Activated CD8-positive, alpha-beta memory T cell treated with anti-CD3 and anti-CD28 coated beads for 1 hour (primary cell): Measurements from ENCODE around the gene ST8SIA2.

ENCODE experiments used
- DNase-seq, 2 donors: peaks; one replicate each; pipeline ENCODE4 v3.0.0-alpha.2; 2020; ENCODE audit warnings: low read depth in 1 of 2; ENCODE audit errors: extremely low read depth in 1 of 2

Gene ST8SIA2

GRCh38 chr15:92393071-92393979, at the start of gene ST8SIA2:
ST8SIA2 (plus strand) TSS chr15:92393881; CDS start chr15:92394065, 184 bp downstream.
- DNase-seq, result no peak

GRCh38 chr15:92343924-92344643, 49.6 kb upstream of the ST8SIA2 start:
- no peak for DNase-seq

GRCh38 chr15:92346063-92346462, 47.6 kb upstream of the ST8SIA2 start:
- no peak for DNase-seq

GRCh38 chr15:92355307-92355706, 38.4 kb upstream of the ST8SIA2 start:
- no peak for DNase-seq

GRCh38 chr15:92361321-92362000, 32.2 kb upstream of the ST8SIA2 start:
- no peak for DNase-seq

- DNase-seq, result no peak
These were observed 31.7 kb upstream of the ST8SIA2 start for GRCh38 chr15:92362001-92362350.

- DNase-seq, result no peak
These were observed 28.6 kb upstream of the ST8SIA2 start for GRCh38 chr15:92365084-92365483.

GRCh38 chr15:92365906-92366305, 27.8 kb upstream of the ST8SIA2 start:
- DNase-seq, result no peak

GRCh38 chr15:92366381-92366780, 27.3 kb upstream of the ST8SIA2 start:
- no peak for DNase-seq

- DNase-seq, result no peak
These were observed 18.6 kb upstream of the ST8SIA2 start for GRCh38 chr15:92375057-92375456.

GRCh38 chr15:92376109-92376508, 17.6 kb upstream of the ST8SIA2 start:
- no peak for DNase-seq

GRCh38 chr15:92377083-92377789, 16.4 kb upstream of the ST8SIA2 start:
- DNase-seq, result no peak

GRCh38 chr15:92383519-92384324, 10.0 kb upstream of the ST8SIA2 start:
- DNase-seq, result no peak

- no peak for DNase-seq
These were observed 9.3 kb upstream of the ST8SIA2 start for GRCh38 chr15:92384381-92384780.

- DNase-seq, result no peak
These were observed 8.6 kb upstream of the ST8SIA2 start for GRCh38 chr15:92385096-92385495.

- DNase-seq, result no peak
These were observed 2.0 kb upstream of the ST8SIA2 start for GRCh38 chr15:92391640-92392039.

GRCh38 chr15:92392462-92392861, 1.2 kb upstream of the ST8SIA2 start:
- no peak for DNase-seq

- no peak for DNase-seq
These were observed 263 bp downstream of the ST8SIA2 start for GRCh38 chr15:92393980-92394308.

- DNase-seq, result no peak
These were observed 822 bp downstream of the ST8SIA2 start for GRCh38 chr15:92394309-92395097.
